DND-41 (cell line): ENCODE data around the gene DOCK8.

Experiments used
- ATAC-seq: fragments of 200-7000 bp; cut with Tn5 transposase; 3 replicates; pipeline ENCODE4 v1.9.1; 2021; ENCODE audit warnings: low read depth; ENCODE audit not compliant: insufficient read depth
- DNase-seq: peaks from one replicate; pipeline ENCODE4 v3.0.0-alpha.2; 2020
- H2AFZ ChIP-seq: 2 replicates; pipeline ENCODE4 v1.6.0; 2012; ENCODE audit warnings: low read depth, low read length
- H3K27ac ChIP-seq: 2 replicates; pipeline ENCODE4 v1.5.1; 2012; ENCODE audit warnings: low read length, inconsistent platforms
- H3K27me3 ChIP-seq: fragments of 200-600 bp; sonication (generic); 2 replicates; pipeline ENCODE4 v1.6.0; 2012; ENCODE audit warnings: low read length, mild to moderate bottlenecking, inconsistent platforms; ENCODE audit not compliant: insufficient read depth, poor library complexity
- H3K36me3 ChIP-seq: 2 replicates; pipeline ENCODE4 v1.5.1; 2012; ENCODE audit warnings: low read length, inconsistent platforms; ENCODE audit not compliant: insufficient read depth
- H3K4me1 ChIP-seq: 2 replicates; pipeline ENCODE4 v1.5.1; 2012; ENCODE audit warnings: mild to moderate bottlenecking, low read length; ENCODE audit not compliant: insufficient read depth
- H3K4me2 ChIP-seq: 2 replicates; pipeline ENCODE4 v1.6.0; 2012; ENCODE audit warnings: mild to moderate bottlenecking, moderate library complexity, low read length, inconsistent platforms; ENCODE audit not compliant: insufficient read depth
- H3K4me3 ChIP-seq, 2 experiments: fragments of 200-600 bp in 1 of 2; shearing (Covaris generic) in 1 of 2; 2 replicates each; pipeline ENCODE4 v1.5.1; 2012 to 2016; ENCODE audit warnings: inconsistent platforms in 2 of 2, low read length in 2 of 2, mild to moderate bottlenecking in 2 of 2, low read depth in 1 of 2, moderate library complexity in 1 of 2
- H3K79me2 ChIP-seq: 2 replicates; pipeline ENCODE4 v1.6.0; 2012; ENCODE audit warnings: low read length, inconsistent platforms; ENCODE audit not compliant: insufficient read depth
- H3K9ac ChIP-seq: 2 replicates; pipeline ENCODE4 v1.6.0; 2012; ENCODE audit warnings: low read depth, mild to moderate bottlenecking, inconsistent platforms, low read length, moderate library complexity
- H3K9me3 ChIP-seq: 2 replicates; pipeline ENCODE4 v1.5.1; 2012; ENCODE audit warnings: low read length, moderate library complexity, mild to moderate bottlenecking, inconsistent platforms; ENCODE audit not compliant: insufficient read depth, severe bottlenecking
- H4K20me1 ChIP-seq: 2 replicates; pipeline ENCODE4 v1.6.0; 2012; ENCODE audit warnings: low read length; ENCODE audit not compliant: insufficient read depth
- CTCF ChIP-seq: IDR thresholded peaks from 2 replicates; pipeline ENCODE4 v1.5.1; 2012; ENCODE audit warnings: borderline replicate concordance, low read length, moderate library complexity, mild to moderate bottlenecking; ENCODE audit not compliant: poor library complexity, severe bottlenecking; ENCODE audit errors: extremely low read depth
- EZH2 ChIP-seq: IDR thresholded peaks from 3 replicates; pipeline ENCODE4 v1.6.1; 2012; ENCODE audit warnings: borderline replicate concordance, low read depth, mild to moderate bottlenecking, moderate library complexity, low read length, inconsistent platforms; ENCODE audit not compliant: severe bottlenecking

DOCK8 gene

GRCh38 chr9:266228-266627 lies 51.6 kb downstream of the DOCK8 start:
- no peak for TF ChIP-seq CTCF
- TF ChIP-seq EZH2, result no peak
- no peak overlapping the region for H3K9ac ChIP-seq
- no peaks in the 10 kb centered on the region for H3K79me2 ChIP-seq
- H3K9me3 ChIP-seq, result no peaks in the 10 kb centered on the region
- H3K36me3 ChIP-seq, result no peaks in the 10 kb centered on the region
- DNase-seq, result no peak
- no peak for ATAC-seq
- no peak overlapping the region for H3K4me2 ChIP-seq
- no peak overlapping the region for H3K4me3 ChIP-seq
- no peak overlapping the region for H2AFZ ChIP-seq
- no peaks in the 10 kb centered on the region for H4K20me1 ChIP-seq
- H3K27me3 ChIP-seq, result no peaks in the 10 kb centered on the region
- H3K27ac ChIP-seq, result no peak overlapping the region
- H3K4me1 ChIP-seq, result no peaks in the 10 kb centered on the region

DNA sequence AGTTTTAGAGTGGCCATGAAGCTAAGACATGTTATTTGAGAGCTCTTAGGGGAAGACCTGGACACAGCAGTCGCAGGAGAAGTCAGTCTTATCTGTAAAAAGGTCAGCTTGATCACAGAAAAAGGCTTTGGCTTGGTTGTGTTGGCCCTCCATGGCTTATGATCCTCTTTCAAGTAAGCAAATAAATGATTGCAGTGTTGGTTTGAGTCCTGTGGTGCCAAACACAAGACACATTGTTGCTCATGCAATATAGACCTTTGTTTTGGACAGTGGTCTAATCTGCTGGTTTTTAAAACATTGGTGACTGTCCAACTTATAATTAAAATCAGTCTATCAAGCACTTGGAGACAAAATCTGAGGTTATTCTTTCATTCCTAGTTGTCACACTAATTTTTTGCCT lies 54.0 kb downstream of the DOCK8 start:
- Histone ChIP-seq H3K4me1 (peaks cover 10% of the 10 kb centered on the region), H3K9me3 (no peaks in the 10 kb centered on the region), H3K9ac (no peak overlapping the region), H3K4me3 (no peak overlapping the region), H4K20me1 (no peaks in the 10 kb centered on the region), H3K79me2 (peaks cover 6% of the 10 kb centered on the region), H3K36me3 (no peaks in the 10 kb centered on the region), H3K4me2 (no peak overlapping the region), H2AFZ (peak overlapping the region; percentile 6; the same call in 1 of the 2 replicates), H3K27ac (no peak overlapping the region), H3K27me3 (no peaks in the 10 kb centered on the region)
- DNase-seq (no peak), ATAC-seq (no peak)
- no peak for TF ChIP-seq CTCF
- no peak for TF ChIP-seq EZH2

DNA sequence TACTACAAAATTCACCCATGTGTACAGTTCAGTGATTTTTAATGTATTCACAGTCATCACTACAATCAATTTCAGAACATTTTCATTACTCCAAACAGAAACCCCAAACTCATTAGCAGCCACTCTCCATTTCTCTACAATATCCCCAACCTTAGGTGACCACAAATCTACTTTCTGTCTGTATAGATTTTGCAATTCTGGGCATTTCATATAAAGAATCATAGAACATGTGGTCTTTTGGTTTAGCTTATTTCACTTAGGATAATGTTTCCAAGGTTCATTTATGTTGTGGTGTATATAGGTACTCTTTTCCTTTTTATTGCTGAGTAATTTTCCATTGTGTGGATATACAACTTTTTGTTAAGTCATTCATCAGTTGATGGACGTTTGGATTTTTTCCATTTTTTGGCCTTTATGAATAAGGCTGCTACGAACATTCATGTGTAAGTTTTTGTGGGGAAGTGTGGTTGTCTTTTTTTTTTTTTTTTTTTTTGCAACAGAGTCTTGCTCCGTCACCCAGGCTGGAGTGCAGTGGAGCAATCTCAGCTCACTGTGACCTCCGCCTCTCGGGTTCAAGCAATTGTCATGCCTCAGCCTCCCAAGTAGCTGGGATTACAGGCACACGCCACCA lies 54.5 kb downstream of the DOCK8 start:
- Histone ChIP-seq H3K9me3 (no peaks in the 10 kb centered on the region), H3K79me2 (peaks cover 12% of the 10 kb centered on the region), H3K4me2 (no peak overlapping the region), H3K27me3 (no peaks in the 10 kb centered on the region), H3K4me1 (peaks cover 15% of the 10 kb centered on the region), H3K9ac (no peak overlapping the region), H3K36me3 (no peaks in the 10 kb centered on the region), H3K27ac (no peak overlapping the region), H2AFZ (no peak overlapping the region), H4K20me1 (no peaks in the 10 kb centered on the region), H3K4me3 (no peak overlapping the region)
- ATAC-seq, result no peak
- TF ChIP-seq CTCF (no peak), EZH2 (no peak)
- no peak for DNase-seq
